GM19395 (cell line): ENCODE results near the gene BAHCC1.

Experiments
- ATAC-seq: cut with Tn5 transposase; IDR thresholded peaks from one replicate; pipeline ENCODE4 v1.9.1; 2021; ENCODE audit warnings: mild to moderate bottlenecking, moderate library complexity; ENCODE audit not compliant: unreplicated experiment

Gene BAHCC1

DNA sequence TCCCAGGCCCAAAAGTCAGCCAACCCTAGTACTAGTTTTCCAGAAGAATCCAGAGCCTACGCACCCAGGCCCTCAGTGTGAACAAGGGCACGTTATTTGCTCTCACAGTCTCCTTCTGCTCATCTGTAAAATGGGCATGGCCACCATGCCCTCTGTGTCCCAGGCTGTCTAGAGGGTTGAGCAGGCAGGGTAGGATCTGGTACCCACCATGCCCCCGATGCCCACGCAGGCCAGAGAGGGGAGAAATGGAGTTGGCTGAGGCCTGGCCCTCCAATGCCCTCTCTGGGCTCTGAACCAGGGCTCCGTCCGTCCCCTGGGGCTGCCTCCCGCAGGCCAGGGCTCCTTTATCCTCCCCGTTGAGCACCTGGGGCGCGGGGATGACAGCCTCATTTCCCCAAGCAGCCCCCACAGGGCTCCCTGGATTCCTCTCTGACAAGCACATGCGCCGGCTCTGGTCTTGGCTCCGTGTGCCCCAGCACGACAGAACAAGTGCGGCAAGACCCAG is 9.1 kb upstream of the BAHCC1 start:
- ATAC-seq, result no peak

DNA sequence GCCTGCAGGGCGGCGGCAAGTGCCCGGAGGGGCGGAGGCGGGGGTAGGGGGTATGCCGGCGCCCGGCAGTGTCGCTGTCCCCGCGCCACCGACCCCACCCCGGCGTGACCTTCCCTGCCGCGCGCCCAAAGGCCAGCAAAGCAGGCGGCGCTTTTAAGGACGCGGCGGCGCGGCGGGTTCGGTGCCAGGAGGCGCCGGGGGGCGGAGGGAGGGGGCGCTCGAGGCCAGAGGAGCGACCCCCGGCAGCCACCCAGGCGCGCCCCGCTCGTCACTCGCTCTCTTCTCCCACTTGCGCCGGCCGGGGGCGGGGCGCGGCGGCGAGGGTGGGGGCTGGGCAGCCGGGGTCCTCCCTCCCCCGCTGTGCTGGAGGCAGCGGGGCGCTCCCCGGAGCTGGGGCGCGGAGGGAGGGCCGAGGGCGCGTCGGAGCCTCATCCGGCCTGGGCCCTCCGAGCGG is 8.6 kb upstream of the BAHCC1 start:
- ATAC-seq, result no peak

DNA sequence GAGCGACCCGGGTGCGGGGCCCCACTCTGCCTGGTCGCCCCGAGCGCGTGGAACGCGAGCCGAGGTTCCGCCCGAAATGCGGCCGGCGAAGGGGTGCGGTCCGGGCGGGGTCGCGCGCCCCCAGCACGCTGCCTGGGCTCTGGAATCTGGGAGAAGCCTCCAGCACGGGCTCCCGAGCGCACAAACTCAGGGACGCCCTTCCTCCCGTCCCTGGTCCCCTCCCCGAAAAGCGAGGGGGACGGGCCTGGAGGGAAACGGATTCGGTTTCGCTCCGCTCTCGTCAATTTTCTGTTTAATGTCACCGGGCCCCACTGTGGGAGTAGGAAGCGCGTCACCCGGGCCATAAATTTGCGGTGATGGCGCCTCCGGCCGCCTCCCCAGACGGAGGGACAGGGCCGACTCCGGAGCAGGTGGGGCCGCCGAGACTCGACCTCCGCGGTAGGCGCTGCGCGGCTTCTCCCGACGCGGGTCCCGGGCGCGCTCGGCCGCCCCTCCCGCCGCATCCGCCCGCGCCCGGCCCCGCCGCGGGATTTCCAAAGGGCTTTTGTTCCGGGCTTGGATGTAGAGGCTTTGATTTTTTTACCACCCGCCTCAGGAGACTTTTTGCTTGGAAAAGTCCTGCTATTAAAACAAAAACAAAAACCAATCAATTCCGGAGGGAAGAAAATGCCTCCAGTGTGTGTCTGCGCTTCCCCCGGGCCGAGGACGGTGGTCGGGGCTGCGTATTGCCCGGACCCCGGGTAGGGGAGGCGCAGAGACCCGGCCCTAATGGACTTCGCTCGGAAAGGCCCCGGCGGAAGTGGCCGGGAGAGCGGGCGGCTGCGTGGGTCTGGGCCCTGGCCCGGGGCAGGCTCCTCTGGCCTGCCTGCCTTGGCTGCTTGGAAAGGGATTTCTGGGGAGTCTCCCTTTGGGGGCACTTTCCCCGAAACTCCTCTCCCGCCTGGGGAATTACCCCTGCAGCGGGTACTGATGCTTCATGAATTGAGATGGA is 7.9 kb upstream of the BAHCC1 start:
- no peak for ATAC-seq

DNA sequence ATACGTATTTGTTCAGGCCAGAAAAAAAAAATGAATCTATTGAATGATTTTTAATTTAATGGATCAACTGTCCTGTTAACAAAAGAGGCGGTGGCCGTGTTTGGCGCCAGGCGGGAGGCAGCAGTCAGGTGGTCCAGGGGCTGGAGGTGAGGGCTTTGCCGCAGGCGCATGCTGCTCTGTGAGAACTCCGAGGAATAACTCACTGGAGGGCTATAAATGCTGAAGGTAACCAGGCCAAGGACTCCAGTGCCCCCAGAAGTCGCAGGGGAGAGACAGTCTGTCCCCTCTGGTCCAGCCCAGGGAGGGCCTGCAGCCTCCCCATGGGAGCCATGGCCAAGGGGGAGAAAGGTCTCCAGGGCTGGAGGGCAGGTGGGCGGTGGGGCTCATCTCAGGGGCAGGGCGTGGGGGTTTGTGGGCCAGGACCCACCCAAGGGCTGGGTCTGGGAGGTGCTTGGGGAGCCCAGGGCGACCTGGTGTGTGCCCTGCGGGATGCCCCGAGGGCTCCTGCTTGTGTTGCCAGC is 7.1 kb upstream of the BAHCC1 start:
- ATAC-seq, result no peak

DNA sequence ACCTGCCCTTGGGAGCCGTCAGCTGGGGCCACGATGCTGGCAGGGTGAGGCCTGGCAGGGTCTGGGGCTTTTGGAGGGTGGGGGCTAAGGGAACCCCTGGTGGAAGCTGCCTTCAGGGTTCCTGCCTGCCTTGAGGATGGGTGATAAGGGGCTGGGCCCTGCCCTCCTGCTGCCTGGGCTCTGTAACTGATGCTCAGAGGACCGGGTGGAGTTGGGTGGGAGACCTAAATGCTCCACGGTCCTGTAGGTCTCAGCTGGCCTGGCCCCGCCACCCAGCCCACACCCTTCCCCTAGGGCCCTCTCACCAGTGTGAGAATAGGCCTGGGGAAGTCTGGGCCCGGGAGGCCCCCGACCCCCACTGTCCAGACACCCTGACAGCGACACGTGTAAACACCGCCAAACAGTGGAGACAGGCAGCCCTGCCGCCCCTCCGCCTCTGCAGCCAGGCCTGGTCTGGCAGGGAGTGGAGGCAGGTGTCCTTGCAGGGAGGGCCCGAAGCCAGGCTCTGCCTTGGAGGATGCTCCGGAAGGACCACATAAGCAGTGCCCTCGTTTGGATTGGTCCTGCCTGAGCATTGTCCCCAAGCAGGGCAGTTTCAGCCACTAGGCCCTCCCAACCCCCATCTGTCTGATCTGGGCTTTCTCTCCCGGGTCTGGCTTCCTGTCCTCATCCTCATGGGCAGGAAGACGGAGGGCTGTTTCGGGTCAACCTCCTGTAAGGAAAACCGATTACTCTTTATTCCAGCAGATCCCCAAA is 6.5 kb upstream of the BAHCC1 start:
- ATAC-seq, result no peak

DNA sequence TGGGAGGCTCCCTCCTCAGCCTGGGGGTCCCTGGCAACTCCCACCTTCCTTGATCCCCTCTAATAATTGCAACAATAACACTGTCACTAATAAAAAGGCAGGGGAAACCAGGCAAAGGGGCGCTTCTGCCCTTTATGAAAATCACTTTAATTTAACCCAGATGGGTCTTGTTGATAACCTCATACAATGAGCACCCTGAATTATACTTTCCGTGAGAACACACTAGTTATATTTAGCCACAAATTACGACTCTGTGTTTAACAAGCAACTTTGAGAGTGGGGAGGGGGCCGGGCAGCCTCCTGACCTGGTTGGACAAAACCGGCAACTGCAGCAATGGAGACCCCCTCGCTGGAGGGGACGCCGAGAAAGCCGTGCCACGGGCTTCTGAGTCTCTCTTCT is 5.7 kb upstream of the BAHCC1 start:
- ATAC-seq, result no peak

DNA sequence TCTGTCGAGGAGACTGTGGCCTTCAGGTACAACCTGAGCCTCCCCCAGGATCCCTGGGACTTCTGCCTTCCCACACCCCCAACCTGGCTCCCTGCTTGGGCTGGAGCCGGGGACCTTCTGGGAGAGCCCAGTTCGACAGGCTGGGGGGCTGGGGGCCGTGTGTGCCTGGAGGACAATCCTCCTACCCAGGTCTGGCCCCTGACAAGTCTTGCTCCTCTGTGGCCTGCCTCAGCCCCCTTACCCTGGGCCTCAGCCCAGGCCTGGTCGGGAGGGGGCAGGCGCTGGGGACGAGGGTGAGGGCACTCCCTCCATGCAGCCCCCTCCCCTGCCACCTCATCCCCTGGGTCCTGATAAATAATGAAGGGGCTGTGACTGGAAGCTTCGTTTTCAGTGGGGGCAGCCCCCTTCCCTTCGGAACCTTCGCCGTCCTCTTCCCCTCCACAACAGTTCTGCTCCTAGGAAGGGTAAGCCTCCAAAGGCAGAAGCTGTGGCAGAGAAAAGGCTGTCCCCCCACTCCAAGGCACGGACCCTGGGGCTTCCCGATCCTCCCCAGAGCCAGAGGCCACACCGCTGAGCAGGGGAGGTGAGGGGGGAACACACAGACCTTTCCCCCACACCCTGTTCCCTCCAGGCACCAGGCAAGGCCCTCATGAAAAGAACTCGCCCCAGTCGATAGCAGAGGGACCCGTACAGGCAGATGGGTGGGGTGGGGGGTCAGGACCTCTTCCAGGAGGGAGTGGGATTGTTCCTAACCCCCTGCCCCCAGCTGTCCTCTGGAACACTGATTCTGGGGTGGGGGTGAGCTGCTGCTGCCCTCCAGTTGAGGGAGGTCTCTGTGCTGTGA is 5.0 kb upstream of the BAHCC1 start:
- ATAC-seq, result no peak

DNA sequence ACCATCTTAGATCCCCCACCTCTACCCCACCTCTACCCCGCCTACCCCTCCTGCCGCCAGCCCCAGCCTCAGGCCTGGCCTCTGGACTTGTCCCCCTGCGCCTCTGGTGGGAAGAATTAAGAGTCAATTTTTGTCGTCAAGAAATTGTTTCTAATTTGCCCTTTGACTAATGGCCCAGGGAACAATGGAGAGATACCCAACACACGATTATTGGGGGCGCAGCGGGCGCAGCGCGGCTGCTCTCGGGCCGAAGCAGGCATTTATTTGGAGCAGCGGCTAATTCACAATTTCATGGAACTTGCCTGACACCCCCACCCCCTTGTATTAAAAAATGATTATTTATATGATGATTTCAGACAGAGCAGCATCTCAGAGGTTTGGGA is 4.4 kb upstream of the BAHCC1 start:
- ATAC-seq, result no peak

DNA sequence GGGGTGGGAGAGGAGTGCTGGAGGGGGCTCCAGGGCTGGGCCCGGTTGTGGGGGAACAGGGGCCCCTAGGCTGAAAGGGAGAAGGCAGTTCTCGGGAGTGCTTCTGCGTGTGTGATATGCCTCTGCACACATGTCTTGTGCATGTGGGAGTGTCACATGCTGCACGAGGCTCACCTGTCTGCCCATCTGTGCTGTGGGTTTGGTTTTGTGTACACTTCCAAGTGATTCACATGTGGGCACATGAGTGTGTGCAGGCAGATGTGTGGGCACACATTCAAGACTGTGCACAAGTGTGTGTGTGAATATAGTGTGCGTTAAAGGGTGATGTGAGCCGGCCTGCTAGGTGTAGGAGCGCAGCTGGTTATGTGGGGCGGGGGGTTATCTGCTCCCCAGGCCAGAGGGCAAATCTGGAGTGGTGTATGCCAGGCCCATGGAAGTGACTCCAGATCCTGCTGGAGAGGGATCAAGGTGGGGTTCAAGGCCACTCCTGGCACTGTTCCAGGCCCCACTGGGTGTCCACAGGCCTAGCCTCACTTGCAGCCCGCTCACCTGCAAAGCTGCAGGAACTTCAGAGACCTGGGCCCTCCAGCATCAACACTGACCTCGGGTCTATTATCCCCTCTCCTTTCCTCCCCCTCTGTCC is 3.8 kb upstream of the BAHCC1 start:
- ATAC-seq, result no peak

DNA sequence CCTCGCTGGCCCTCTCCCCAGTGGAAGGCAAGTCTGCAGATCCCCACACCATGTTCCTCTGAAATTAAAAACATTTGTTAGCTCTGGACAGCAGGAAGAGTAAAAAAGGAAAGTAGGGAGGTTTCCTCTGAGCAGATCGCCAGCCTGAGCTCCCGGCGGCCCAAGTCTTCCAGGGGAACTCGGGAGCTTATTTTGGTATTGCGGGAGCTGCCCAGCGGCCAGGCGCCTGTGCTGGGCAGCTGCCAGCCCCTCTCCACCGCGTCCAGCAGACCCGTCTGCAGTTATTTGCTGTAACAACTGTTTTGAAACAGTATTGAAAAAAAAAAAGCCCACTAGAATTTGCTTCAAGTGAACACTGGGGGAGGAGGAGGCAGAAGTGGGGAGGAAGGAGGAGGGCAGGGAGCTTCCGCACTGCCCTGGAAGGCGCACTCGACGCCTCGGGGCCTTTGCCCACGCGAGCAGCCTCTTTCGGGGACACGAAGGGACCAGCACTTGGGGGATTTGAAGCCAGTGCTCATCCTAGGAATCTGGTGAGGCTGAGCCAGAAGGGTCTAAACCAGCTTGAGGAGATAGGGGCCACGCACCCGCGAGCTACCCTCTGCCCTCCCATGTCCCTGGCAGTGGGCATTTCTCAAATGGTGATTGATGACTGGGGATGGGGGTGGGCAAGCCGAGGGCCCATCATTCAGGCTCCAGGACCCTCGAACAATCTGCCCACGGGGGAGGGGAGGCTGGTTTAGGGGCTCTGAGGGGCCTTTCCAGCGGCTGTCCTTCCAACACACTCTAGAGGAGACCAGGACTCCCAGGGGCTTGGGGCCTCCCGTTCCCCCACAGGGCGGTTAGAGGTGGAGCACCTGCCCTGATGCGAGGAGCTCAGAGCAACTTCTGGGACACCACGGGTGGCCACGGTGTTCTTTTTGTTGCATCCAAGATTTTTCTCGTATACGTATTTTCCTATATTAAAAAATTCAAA is 3.0 kb upstream of the BAHCC1 start:
- no peak for ATAC-seq

DNA sequence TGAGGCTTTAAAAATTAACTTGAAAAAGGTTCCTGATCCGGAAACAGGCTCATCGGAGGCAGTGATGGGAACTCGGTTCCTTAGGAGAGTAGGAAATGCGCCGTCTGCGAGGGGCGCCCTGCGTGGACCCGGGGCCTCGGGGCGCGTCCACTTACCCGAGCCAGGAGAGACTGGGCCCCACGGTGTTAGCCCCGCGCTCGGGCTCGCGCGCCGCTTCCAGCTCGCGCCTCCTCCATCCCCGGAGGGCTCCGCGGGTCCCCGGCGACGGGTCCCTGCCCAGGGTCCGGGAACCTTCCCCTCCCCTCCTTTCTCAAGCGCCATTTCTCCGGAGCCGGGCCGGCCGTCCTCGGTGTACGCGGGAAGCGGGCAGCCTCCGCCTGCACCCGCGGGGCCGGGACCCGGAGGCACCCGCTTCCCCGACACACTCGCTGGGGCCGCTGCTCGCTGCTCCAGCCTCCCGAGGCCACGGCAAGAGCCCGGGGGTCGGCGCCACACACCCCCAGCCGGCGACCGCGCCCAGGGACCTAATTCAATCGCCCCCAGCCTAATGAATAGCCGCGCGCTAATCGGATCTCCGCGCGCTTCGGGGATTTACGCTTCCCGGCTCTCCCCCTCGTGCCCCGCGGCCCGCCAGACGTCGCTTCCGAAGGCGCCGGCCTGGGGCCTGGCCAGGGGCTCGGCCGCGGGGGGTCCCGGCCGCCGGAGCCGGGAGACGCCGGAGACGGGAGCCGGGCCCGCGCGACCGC is 2.2 kb upstream of the BAHCC1 start:
- no peak for ATAC-seq

DNA sequence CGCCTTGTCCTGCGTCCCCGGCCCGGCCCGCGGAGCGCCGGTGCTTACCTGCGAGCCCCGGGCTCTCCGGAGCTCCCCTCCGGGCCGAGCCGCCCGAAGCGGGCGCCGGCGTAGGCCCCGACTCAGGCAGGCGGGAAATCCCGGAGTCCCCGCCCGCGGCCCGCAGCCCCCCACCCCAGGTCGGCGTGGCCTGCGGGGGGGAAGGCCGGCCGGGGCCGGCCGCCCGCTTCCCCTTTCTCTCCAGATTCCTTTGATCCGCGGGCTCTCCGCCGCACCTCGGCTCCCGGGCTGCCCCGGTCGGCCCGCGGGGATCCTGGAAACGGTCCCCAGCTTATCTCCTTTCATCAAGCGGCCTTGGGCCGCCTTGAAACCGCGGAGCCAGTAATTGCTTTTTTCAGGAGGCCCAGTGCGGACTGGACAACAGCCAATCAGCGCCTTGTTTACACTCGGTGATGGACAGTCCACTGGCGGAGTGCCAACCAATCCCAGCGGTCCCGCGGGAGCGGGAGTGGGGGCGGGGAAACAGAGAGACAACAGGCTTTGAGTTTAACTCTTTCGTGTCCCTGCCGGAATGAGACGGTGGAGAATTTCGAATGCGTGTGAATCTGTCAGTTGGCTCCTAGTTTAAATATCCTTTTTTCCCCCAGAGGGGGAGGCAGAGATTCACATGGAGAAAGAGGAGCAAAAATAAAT is 1.4 kb upstream of the BAHCC1 start:
- ATAC-seq, result no peak

DNA sequence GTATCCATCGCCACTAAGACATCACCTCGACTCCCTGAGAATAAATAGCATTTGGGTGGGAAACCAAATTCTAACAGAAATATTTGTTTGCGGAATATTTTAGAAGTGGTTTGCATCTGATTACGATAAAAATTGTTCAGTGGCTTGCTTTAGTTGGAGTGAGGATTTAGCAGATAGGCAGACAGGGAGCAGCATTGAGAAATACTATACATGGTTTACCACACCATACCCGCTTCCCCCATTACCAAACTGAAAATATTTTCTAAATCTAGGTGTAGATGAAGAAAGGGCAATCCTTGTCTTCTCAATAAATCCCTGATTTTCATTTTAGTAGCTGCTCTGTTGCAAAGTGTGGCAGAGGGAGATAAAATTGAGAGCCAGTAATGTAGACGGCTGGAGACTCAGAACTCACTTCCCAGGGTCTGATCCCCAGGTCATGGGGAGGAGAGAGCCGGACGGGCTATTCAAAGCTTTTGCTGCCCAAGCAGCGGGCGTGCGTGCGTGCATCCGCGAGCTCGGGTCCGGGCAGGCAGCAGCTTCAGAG is 808 bp upstream of the BAHCC1 start:
- ATAC-seq, result no peak

DNA sequence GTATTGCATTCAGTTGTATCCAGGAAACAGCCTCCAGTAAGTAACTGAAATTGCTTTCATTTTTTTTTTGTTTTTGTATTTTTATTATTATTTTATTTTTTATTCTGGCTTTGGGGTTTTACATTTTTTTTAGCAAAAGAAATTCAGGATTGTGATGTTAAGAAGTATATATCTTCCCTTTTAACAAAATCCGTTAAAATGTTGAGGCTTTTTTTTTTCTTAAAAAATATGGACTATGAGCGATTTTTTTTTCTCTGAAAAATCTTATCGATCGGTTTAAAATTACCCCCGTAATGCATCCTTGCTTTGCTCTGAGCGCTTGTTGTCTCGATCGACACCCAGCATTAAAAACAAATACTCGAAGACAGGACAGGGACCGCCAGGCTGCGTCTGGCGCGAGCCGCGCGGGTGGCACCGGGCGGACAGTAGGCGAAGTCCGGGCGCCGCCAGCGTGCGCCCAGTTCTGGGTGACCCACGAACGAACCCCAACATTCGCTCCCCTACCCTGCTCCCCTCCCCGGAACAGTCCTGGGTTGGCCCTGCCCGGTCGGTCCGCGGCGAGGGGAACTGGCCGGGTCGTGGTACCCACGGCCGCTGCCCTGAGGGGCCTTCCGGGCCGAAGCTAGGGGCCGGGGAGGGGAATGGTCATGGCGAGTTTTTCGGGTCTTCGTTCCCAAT is 482 bp downstream of the BAHCC1 start:
- no peak for ATAC-seq

DNA sequence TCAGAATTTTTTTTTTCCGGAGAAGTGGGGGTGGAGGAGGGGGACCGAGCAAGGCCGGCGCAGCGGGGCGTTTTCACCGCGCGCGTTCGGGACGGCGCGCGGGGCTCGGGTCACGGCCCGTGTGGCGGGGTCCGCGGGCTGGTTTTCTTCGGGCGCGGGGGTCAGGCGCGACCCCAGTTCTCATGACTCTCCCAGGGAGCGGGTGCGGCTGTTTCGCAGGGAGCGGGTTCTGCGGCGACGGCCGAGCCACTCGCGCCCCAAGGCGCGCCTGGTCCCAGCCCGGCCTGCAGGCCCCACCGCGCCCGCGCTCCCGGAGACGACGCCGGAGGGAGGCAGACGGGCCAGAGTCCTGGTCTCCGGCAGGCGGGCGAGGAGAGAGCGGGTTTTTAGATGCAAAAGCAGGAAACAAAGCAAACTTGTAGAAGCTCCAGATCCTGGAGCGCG is 1.0 kb downstream of the BAHCC1 start:
- no peak for ATAC-seq

DNA sequence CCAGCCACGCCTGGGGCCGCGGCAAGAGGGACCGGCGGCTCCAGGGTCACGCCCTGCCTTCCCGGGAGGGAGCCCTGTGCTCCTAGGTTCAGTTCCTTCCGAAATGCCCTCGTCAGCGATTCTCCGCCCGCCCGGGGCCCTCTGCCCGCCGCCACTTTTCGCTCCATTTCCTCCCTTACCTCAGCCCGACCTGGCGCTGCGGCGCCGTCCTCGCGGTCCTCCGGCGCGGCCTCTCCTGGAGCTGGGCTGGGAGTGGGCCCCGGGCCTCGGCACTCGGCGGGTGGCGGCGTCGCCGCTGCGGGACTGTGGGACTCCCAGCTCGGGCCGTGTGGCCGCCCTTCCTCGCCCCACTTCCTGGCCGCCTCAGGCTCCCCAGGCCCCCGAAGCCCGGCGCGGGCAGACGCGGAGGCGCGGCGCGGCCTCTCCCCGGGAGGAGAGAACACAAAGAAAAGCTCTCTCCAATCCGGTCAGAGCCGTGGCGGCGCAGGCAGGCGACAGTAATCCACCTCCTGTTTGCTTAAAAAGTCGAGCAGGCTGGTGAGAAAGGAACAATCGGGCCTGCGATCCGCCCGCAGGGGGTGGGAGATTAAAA is 1.6 kb downstream of the BAHCC1 start:
- ATAC-seq, result no peak
